Measurements from ENCODE around the gene CLDN9. TPM values are rescaled to one million over a fixed set of nuclear protein-coding genes. Genes with fewer than 3 reads are reported as not detected.

Gene CLDN9
- total and polyA plus RNA-seq, 2 experiments from 2014 or later, result 0.09 TPM; not detected in 1

- H2AFZ ChIP-seq, result no peak overlapping the region
- H3K79me2 ChIP-seq (ENCODE audit: insufficient read depth), result no peaks in the 10 kb centered on the region
- H3K9ac ChIP-seq, result no peak overlapping the region
- no peaks in the 10 kb centered on the region for H3K36me3 ChIP-seq (ENCODE audit: low read depth)
- TF ChIP-seq EZH2phosphoT487 (IDR thresholded peaks at IDR 0.05; ENCODE audit: insufficient read depth, low read depth), result no peak
- no peak for TF ChIP-seq EZH2 (IDR thresholded peaks at IDR 0.05; ENCODE audit: insufficient read depth, poor library complexity, severe bottlenecking)
- 52 to 56% methylated on average over 10 to 11 of the region's 12 CpGs for WGBS, 2 experiments (ENCODE audit: low coverage in 1 of 2, low lambda C conversion rate in 2 of 2, missing lambda C conversion rate in 2 of 2)
- H3K9me2 ChIP-seq (ENCODE audit: insufficient read depth), result no peaks in the 10 kb centered on the region
- H3K9me3 ChIP-seq (ENCODE audit: low read depth), result no peaks in the 10 kb centered on the region
- no peaks in the 10 kb centered on the region for H3K4me1 ChIP-seq (ENCODE audit: insufficient read depth)
- H3K4me3 ChIP-seq, result no peak overlapping the region
- H3K4me2 ChIP-seq (ENCODE audit: unreplicated experiment), result no peak overlapping the region
- H4K20me1 ChIP-seq (ENCODE audit: insufficient read depth), result no peaks in the 10 kb centered on the region
- no peak for DNase-seq
- H3F3A ChIP-seq (ENCODE audit: insufficient read depth), result no peaks in the 10 kb centered on the region
- in situ Hi-C loops (cut with MboI), result no loop called here
- H3K27ac ChIP-seq, result no peak overlapping the region
- no peaks in the 10 kb centered on the region for H3K27me3 ChIP-seq (replicated peaks; ENCODE audit: insufficient read depth)
These were observed 11.4 kb upstream of the CLDN9 start for GRCh38 chr16:3001316-3001715.

GRCh38 chr16:3003582-3004270 lies 9.0 kb upstream of the CLDN9 start:
- Histone ChIP-seq H3K27me3 (replicated peaks; ENCODE audit: insufficient read depth) (no peaks in the 10 kb centered on the region), H3K36me3 (ENCODE audit: low read depth) (no peaks in the 10 kb centered on the region)

DNA sequence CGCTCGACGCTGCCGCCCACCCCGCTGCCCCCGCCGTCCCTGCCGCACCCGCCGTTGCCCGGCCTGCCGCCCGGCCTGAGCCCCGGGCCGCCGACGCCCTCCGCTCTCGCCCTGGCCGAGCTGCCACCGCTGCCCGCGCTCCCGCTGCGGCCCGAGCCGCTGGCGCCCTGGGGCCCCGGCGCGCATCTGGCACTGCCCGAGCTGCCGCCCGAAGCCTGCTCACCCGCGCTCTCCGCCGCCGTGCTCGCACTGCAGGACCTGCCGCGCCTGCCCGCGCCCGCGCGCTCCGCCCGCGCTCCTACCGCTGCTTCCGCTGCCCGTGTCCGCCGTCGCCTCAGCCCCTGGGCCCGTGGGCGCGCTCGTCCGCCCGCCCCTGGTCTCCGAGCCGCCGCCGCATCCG lies 8.4 kb upstream of the CLDN9 start:
- H3K9me3 ChIP-seq (ENCODE audit: low read depth), result no peaks in the 10 kb centered on the region
- H3K9me2 ChIP-seq (ENCODE audit: insufficient read depth), result no peaks in the 10 kb centered on the region
- no peak overlapping the region for H3K4me2 ChIP-seq (ENCODE audit: unreplicated experiment)
- peak; percentile 67 for DNase-seq
- no peaks in the 10 kb centered on the region for H3F3A ChIP-seq (ENCODE audit: insufficient read depth)
- H3K27me3 ChIP-seq (replicated peaks; ENCODE audit: insufficient read depth), result no peaks in the 10 kb centered on the region
- H3K36me3 ChIP-seq (ENCODE audit: low read depth), result no peaks in the 10 kb centered on the region
- H4K20me1 ChIP-seq (ENCODE audit: insufficient read depth), result no peaks in the 10 kb centered on the region
- H3K9ac ChIP-seq, result no peak overlapping the region
- H3K4me3 ChIP-seq, result no peak overlapping the region
- no peak overlapping the region for H2AFZ ChIP-seq
- no peak for TF ChIP-seq EZH2 (IDR thresholded peaks at IDR 0.05; ENCODE audit: insufficient read depth, poor library complexity, severe bottlenecking)
- no peak for TF ChIP-seq EZH2phosphoT487 (IDR thresholded peaks at IDR 0.05; ENCODE audit: insufficient read depth, low read depth)
- WGBS, 2 experiments (ENCODE audit: low coverage in 1 of 2, low lambda C conversion rate in 2 of 2, missing lambda C conversion rate in 2 of 2), result 1 to 13% methylated on average over 3 to 31 of the region's 67 CpGs
- H3K79me2 ChIP-seq (ENCODE audit: insufficient read depth), result no peaks in the 10 kb centered on the region
- H3K4me1 ChIP-seq (ENCODE audit: insufficient read depth), result no peaks in the 10 kb centered on the region
- no peak overlapping the region for H3K27ac ChIP-seq
- in situ Hi-C loops (cut with MboI), result no loop called here

More at GRCh38 chr16:3003582-3004270, 9.0 kb upstream of the CLDN9 start:
- TF ChIP-seq EZH2 (IDR thresholded peaks at IDR 0.05; ENCODE audit: insufficient read depth, poor library complexity, severe bottlenecking), result no peak
- TF ChIP-seq EZH2phosphoT487 (IDR thresholded peaks at IDR 0.05; ENCODE audit: insufficient read depth, low read depth), result no peak
- Histone ChIP-seq H3K4me3 (peak overlapping the region; percentile 51; the same call in 1 of the 2 replicates), H3K79me2 (ENCODE audit: insufficient read depth) (no peaks in the 10 kb centered on the region), H3K9ac (no peak overlapping the region), H3K4me2 (ENCODE audit: unreplicated experiment) (no peak overlapping the region), H2AFZ (no peak overlapping the region), H4K20me1 (ENCODE audit: insufficient read depth) (no peaks in the 10 kb centered on the region), H3K4me1 (ENCODE audit: insufficient read depth) (no peaks in the 10 kb centered on the region), H3F3A (ENCODE audit: insufficient read depth) (no peaks in the 10 kb centered on the region), H3K9me2 (ENCODE audit: insufficient read depth) (no peaks in the 10 kb centered on the region), H3K27ac (no peak overlapping the region), H3K9me3 (ENCODE audit: low read depth) (no peaks in the 10 kb centered on the region)
- 9 to 12% methylated on average over 42 to 51 of the region's 58 CpGs for WGBS, 2 experiments (ENCODE audit: low coverage in 1 of 2, low lambda C conversion rate in 2 of 2, missing lambda C conversion rate in 2 of 2)
- in situ Hi-C loops (cut with MboI), result no loop called here
- peak; percentile 99 for DNase-seq

- in situ Hi-C loops (cut with MboI), result no loop called here
- Histone ChIP-seq H4K20me1 (ENCODE audit: insufficient read depth) (no peaks in the 10 kb centered on the region), H3K79me2 (ENCODE audit: insufficient read depth) (no peaks in the 10 kb centered on the region), H3K4me3 (peak overlapping the region; percentile 54; the same call in 1 of the 2 replicates), H3K4me1 (ENCODE audit: insufficient read depth) (no peaks in the 10 kb centered on the region), H3K4me2 (ENCODE audit: unreplicated experiment) (no peak overlapping the region), H3K27me3 (replicated peaks; ENCODE audit: insufficient read depth) (no peaks in the 10 kb centered on the region), H3K9me2 (ENCODE audit: insufficient read depth) (no peaks in the 10 kb centered on the region), H3K9ac (no peak overlapping the region), H2AFZ (no peak overlapping the region), H3K9me3 (ENCODE audit: low read depth) (no peaks in the 10 kb centered on the region), H3F3A (ENCODE audit: insufficient read depth) (no peaks in the 10 kb centered on the region), H3K36me3 (ENCODE audit: low read depth) (no peaks in the 10 kb centered on the region), H3K27ac (no peak overlapping the region)
- DNase-seq, result no peak
- no peak for TF ChIP-seq EZH2phosphoT487 (IDR thresholded peaks at IDR 0.05; ENCODE audit: insufficient read depth, low read depth)
- TF ChIP-seq EZH2 (IDR thresholded peaks at IDR 0.05; ENCODE audit: insufficient read depth, poor library complexity, severe bottlenecking), result no peak
- WGBS, 2 experiments (ENCODE audit: low coverage in 1 of 2, low lambda C conversion rate in 2 of 2, missing lambda C conversion rate in 2 of 2), result 14 to 18% methylated on average over 21 to 25 of the region's 25 CpGs
These were observed 7.9 kb upstream of the CLDN9 start for GRCh38 chr16:3004781-3005284.

Measured in GM23248 (cell line).